DOHH2 (cell line): Measurements from ENCODE around the gene ZDHHC24.

Source experiments
- CTCF ChIP-seq: fragments of 200-600 bp; sonication (generic); IDR thresholded peaks from one replicate; pipeline ENCODE4 v1.5.1; 2014; ENCODE audit warnings: antibody characterized with exemption, mild to moderate bottlenecking, low read depth, low read length; ENCODE audit not compliant: poor library complexity, severe bottlenecking
- EZH2phosphoT487 ChIP-seq: fragments of 200-600 bp; sonication (generic); IDR thresholded peaks from 2 replicates; pipeline ENCODE4 v1.6.1; 2017; ENCODE audit warnings: borderline replicate concordance, mild to moderate bottlenecking, antibody characterized with exemption, low read length, moderate library complexity, mixed read lengths

GRCh38 chr11:66539870-66540213 is 6.0 kb downstream of the ZDHHC24 start:
- no peak for TF ChIP-seq CTCF
- TF ChIP-seq EZH2phosphoT487, result no peak
